GM12878 (cell line): ENCODE measurements around the gene PTK6. TPM values are rescaled to one million over a fixed set of nuclear protein-coding genes. Genes with fewer than 3 reads are reported as not detected.
A peak's percentile ranks its signal among the peaks of the same experiment; 100 is the strongest.

Source experiments
- ATF7 ChIP-seq: fragments of 450-650 bp; IDR thresholded peaks from 2 replicates; pipeline ENCODE4 v1.6.1; 2016; ENCODE audit warnings: low read depth, mild to moderate bottlenecking
- CREM ChIP-seq: IDR thresholded peaks from 2 replicates; pipeline ENCODE4 v1.6.1; 2014; ENCODE audit warnings: antibody characterized with exemption, low read depth
- FOS ChIP-seq: IDR thresholded peaks from 3 replicates; pipeline ENCODE4 v1.6.1; 2011; ENCODE audit warnings: borderline replicate concordance; ENCODE audit not compliant: insufficient read length; ENCODE audit errors: extremely low read depth
- HCFC1 ChIP-seq: fragments of 150-350 bp; IDR thresholded peaks from 2 replicates; pipeline ENCODE4 v1.6.1; 2014; ENCODE audit warnings: low read length
- HDAC2 ChIP-seq: fragments of 200-600 bp; sonication (generic); IDR thresholded peaks from 2 replicates; pipeline ENCODE4 v1.6.1; 2017
- IKZF2 ChIP-seq, 2 experiments: fragments of 450-650 bp; IDR thresholded peaks; 2 replicates each; pipeline ENCODE4 v1.6.1; 2017; ENCODE audit warnings: mild to moderate bottlenecking in 2 of 2, moderate library complexity in 2 of 2
- IRF4 ChIP-seq: IDR thresholded peaks from 2 replicates; pipeline ENCODE4 v1.6.1; 2011; ENCODE audit warnings: low read depth, low read length
- JUND ChIP-seq: IDR thresholded peaks from 2 replicates; pipeline ENCODE4 v1.6.1; 2012; ENCODE audit warnings: low read depth, mild to moderate bottlenecking, low read length, improper control_type of control experiment, moderate library complexity
- KDM1A ChIP-seq: fragments of 200-600 bp; sonication (generic); IDR thresholded peaks from 2 replicates; pipeline ENCODE4 v1.6.1; 2016; ENCODE audit warnings: borderline replicate concordance
- MTA2 ChIP-seq: fragments of 450-650 bp; IDR thresholded peaks from 2 replicates; pipeline ENCODE4 v1.6.1; 2016; ENCODE audit warnings: low read depth, mild to moderate bottlenecking, moderate library complexity
- NFIC ChIP-seq: IDR thresholded peaks from 2 replicates; pipeline ENCODE4 v1.6.1; 2012; ENCODE audit warnings: low read depth, mild to moderate bottlenecking, inconsistent platforms, low read length, moderate library complexity
- PBX3 ChIP-seq: IDR thresholded peaks from 2 replicates; pipeline ENCODE4 v1.6.1; 2011; ENCODE audit warnings: mild to moderate bottlenecking, low read depth, low read length, moderate library complexity; ENCODE audit not compliant: insufficient replicate concordance
- POLR2AphosphoS5 ChIP-seq: IDR thresholded peaks from 2 replicates; pipeline ENCODE4 v1.6.1; 2011; ENCODE audit warnings: mild to moderate bottlenecking, low read length, inconsistent platforms
- RAD51 ChIP-seq: fragments of 450-650 bp; IDR thresholded peaks from 2 replicates; pipeline ENCODE4 v1.6.1; 2016; ENCODE audit warnings: moderate library complexity, mild to moderate bottlenecking, inconsistent platforms
- RUNX3 ChIP-seq: IDR thresholded peaks from 2 replicates; pipeline ENCODE4 v1.6.1; 2012; ENCODE audit warnings: low read length, inconsistent platforms
- SP1 ChIP-seq: IDR thresholded peaks from one replicate; pipeline ENCODE4 v1.6.1; 2011; ENCODE audit warnings: low read depth, low read length
- SRF ChIP-seq, 2 experiments: IDR thresholded peaks; 2 replicates each; pipeline ENCODE4 v1.6.1; 2011; ENCODE audit warnings: low read depth in 2 of 2, low read length in 2 of 2, mild to moderate bottlenecking in 1 of 2, moderate library complexity in 1 of 2
- TAF1 ChIP-seq: IDR thresholded peaks from 2 replicates; pipeline ENCODE4 v1.6.1; 2011; ENCODE audit warnings: mild to moderate bottlenecking, low read depth, low read length, borderline replicate concordance
- ZNF207 ChIP-seq: fragments of 450-650 bp; IDR thresholded peaks from 2 replicates; pipeline ENCODE4 v1.6.1; 2014; ENCODE audit warnings: antibody characterized with exemption, mild to moderate bottlenecking, borderline replicate concordance
- ZNF217 ChIP-seq: fragments of 450-650 bp; IDR thresholded peaks from 2 replicates; pipeline ENCODE4 v1.6.1; 2017; ENCODE audit warnings: antibody characterized with exemption, mild to moderate bottlenecking
- ZNF622 ChIP-seq: fragments of 450-650 bp; IDR thresholded peaks from 2 replicates; pipeline ENCODE4 v1.6.1; 2017; ENCODE audit warnings: mild to moderate bottlenecking, inconsistent platforms
- ZSCAN29 ChIP-seq: fragments of 450-650 bp; IDR thresholded peaks from 2 replicates; pipeline ENCODE4 v1.6.1; 2017; ENCODE audit warnings: mild to moderate bottlenecking, moderate library complexity
- polyA plus RNA-seq, 11 experiments: library from polyadenylated mRNA; depleted of rRNA in 4 of 11; unstranded in 6 of 11; stranded (reverse) in 5 of 11; fragments of >200 nt; fragmentation: Nextera tagmentation in 4 of 11; fragmentation: Illumina TruSeq in 1 of 11; extraction: Ambion mirVana in 4 of 11; extraction: Trizol in 1 of 11; gene quantifications; 1 replicate in 1 of 11; 2 replicates in 10 of 11; pipeline versions ENCODE4 v1.2.1 to v1.2.3, GENCODE V29; 2011 to 2016; ENCODE audit warnings: inconsistent platforms in 2 of 11, missing spikeins in 2 of 11, low read depth in 1 of 11
- total RNA-seq, 4 experiments: library from RNA; depleted of rRNA in 3 of 4; stranded (reverse); fragments of >200 nt in 3 of 4; fragmentation: Illumina TruSeq in 1 of 4; extraction: Trizol in 1 of 4; gene quantifications; 2 replicates each; pipeline versions ENCODE4 v1.2.1 to v1.2.3, GENCODE V29; 2013 to 2021
- TF ChIP-seq, protein P1 (sequence below): IDR thresholded peaks from 2 replicates; pipeline ENCODE4 v1.6.1; 2012; ENCODE audit warnings: improper control_type of control experiment, low read depth, low read length; ENCODE audit not compliant: insufficient replicate concordance
- TF ChIP-seq, protein P2 (sequence below): fragments of 450-650 bp; IDR thresholded peaks from 2 replicates; pipeline ENCODE4 v1.6.1; 2018; ENCODE audit warnings: borderline replicate concordance, mild to moderate bottlenecking; ENCODE audit not compliant: partially characterized antibody

PTK6 gene
- total and polyA plus RNA-seq, 10 of the 15 experiments (the other 5 are each of a cell fraction or from before 2014, with no cell fraction given): 0.02 to 0.21 (median 0.09) TPM; not detected in 3

DNA sequence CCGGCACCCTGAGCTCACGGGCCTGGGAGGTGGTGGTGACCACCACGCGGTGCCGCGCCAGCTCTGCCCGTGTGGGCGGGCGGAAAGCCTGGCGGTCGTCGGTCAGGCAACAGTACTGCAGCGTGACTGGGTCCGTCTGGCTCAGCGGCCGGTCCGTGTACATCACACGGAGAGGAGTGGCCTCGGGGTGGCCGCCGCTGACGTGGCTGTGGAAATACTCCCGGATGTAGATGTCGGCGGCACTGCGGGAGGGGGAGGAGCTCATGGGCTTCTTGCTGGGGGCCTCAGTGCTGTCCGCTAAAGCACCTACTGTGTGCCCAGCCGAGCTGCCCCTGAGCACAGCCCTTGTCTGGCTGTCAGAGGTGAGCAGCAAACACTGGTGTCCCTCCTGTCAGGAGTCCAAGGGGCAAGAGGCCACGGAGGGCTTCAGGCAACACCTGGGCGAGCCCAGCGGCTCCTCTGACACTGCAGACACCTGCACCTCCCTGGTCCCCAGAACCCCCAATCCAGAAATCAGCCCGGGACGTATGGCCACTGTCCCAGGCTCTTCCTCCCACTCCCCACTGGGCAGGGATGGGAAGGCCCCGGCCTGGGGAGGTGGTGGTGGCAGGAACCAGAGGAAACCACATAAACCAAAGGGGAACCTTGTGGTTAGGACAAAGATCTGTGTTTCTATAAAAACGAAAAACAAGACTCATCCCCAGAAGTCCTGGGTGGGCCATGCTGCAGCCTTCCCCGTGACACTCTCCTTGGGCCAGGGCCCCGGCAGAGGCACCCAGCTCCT, 30.4 kb upstream of the PTK6 start (continued):
- TF ChIP-seq RUNX3: peak; percentile 100
- TF ChIP-seq CREM: peak; percentile 37; the same call in 1 of the 2 replicates
- no peak for TF ChIP-seq ZSCAN29
- no peak for TF ChIP-seq RAD51
- TF ChIP-seq ZNF207: no peak
- TF ChIP-seq, protein P1, sequence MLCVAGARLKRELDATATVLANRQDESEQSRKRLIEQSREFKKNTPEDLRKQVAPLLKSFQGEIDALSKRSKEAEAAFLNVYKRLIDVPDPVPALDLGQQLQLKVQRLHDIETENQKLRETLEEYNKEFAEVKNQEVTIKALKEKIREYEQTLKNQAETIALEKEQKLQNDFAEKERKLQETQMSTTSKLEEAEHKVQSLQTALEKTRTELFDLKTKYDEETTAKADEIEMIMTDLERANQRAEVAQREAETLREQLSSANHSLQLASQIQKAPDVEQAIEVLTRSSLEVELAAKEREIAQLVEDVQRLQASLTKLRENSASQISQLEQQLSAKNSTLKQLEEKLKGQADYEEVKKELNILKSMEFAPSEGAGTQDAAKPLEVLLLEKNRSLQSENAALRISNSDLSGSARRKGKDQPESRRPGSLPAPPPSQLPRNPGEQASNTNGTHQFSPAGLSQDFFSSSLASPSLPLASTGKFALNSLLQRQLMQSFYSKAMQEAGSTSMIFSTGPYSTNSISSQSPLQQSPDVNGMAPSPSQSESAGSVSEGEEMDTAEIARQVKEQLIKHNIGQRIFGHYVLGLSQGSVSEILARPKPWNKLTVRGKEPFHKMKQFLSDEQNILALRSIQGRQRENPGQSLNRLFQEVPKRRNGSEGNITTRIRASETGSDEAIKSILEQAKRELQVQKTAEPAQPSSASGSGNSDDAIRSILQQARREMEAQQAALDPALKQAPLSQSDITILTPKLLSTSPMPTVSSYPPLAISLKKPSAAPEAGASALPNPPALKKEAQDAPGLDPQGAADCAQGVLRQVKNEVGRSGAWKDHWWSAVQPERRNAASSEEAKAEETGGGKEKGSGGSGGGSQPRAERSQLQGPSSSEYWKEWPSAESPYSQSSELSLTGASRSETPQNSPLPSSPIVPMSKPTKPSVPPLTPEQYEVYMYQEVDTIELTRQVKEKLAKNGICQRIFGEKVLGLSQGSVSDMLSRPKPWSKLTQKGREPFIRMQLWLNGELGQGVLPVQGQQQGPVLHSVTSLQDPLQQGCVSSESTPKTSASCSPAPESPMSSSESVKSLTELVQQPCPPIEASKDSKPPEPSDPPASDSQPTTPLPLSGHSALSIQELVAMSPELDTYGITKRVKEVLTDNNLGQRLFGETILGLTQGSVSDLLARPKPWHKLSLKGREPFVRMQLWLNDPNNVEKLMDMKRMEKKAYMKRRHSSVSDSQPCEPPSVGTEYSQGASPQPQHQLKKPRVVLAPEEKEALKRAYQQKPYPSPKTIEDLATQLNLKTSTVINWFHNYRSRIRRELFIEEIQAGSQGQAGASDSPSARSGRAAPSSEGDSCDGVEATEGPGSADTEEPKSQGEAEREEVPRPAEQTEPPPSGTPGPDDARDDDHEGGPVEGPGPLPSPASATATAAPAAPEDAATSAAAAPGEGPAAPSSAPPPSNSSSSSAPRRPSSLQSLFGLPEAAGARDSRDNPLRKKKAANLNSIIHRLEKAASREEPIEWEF: no peak
- 0 out of 2 replicates have a peak, but pooled peaks have one; percentile 24 for TF ChIP-seq POLR2AphosphoS5
- no peak for TF ChIP-seq JUND
- TF ChIP-seq SP1: peak; percentile 46
- TF ChIP-seq ZNF622: no peak
- 0 out of 2 replicates have a peak, but pooled peaks have one; percentile 31 for TF ChIP-seq ATF7
- TF ChIP-seq, protein P2, sequence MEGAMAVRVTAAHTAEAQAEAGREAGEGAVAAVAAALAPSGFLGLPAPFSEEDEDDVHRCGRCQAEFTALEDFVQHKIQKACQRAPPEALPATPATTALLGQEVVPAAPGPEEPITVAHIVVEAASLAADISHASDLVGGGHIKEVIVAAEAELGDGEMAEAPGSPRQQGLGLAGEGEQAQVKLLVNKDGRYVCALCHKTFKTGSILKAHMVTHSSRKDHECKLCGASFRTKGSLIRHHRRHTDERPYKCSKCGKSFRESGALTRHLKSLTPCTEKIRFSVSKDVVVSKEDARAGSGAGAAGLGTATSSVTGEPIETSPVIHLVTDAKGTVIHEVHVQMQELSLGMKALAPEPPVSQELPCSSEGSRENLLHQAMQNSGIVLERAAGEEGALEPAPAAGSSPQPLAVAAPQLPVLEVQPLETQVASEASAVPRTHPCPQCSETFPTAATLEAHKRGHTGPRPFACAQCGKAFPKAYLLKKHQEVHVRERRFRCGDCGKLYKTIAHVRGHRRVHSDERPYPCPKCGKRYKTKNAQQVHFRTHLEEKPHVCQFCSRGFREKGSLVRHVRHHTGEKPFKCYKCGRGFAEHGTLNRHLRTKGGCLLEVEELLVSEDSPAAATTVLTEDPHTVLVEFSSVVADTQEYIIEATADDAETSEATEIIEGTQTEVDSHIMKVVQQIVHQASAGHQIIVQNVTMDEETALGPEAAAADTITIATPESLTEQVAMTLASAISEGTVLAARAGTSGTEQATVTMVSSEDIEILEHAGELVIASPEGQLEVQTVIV: no peak
- no peak for TF ChIP-seq KDM1A
- TF ChIP-seq TAF1: no peak
- TF ChIP-seq ZNF217: no peak; the same call in 1 of the 2 replicates
- TF ChIP-seq HCFC1: no peak
- 0 out of 4 replicates have a peak, but pooled peaks of 1 of the 2 experiments have one; percentile 1 for TF ChIP-seq SRF (IDR thresholded peaks at IDR 0.05; ENCODE audit: low read depth in 2 of 2, low read length in 2 of 2)
- TF ChIP-seq IRF4: 0 out of 2 replicates have a peak, but pooled peaks have one; percentile 16
- TF ChIP-seq FOS: no peak
- no peak for TF ChIP-seq HDAC2
- TF ChIP-seq NFIC: peak; percentile 89; the same call in 1 of the 2 replicates
- TF ChIP-seq PBX3: no peak
- peak; percentile 88 to 93 for TF ChIP-seq IKZF2 (IDR thresholded peaks at IDR 0.05)
- peak; percentile 67 for TF ChIP-seq MTA2
